DND-41 (cell line): ENCODE data around the gene DCDC1.

Experiments
- CTCF ChIP-seq: IDR thresholded peaks from 2 replicates; pipeline ENCODE4 v1.5.1; 2012; ENCODE audit warnings: borderline replicate concordance, low read length, moderate library complexity, mild to moderate bottlenecking; ENCODE audit not compliant: poor library complexity, severe bottlenecking; ENCODE audit errors: extremely low read depth
- EZH2 ChIP-seq: IDR thresholded peaks from 3 replicates; pipeline ENCODE4 v1.6.1; 2012; ENCODE audit warnings: borderline replicate concordance, low read depth, mild to moderate bottlenecking, moderate library complexity, low read length, inconsistent platforms; ENCODE audit not compliant: severe bottlenecking

GRCh38 chr11:30852645-30853044, 516.9 kb downstream of the DCDC1 start:
- TF ChIP-seq CTCF (no peak), EZH2 (no peak)
